ENCODE results near the gene RTP2. TPM values are rescaled to one million over a fixed set of nuclear protein-coding genes. Genes with fewer than 3 reads are reported as not detected.

RTP2 gene
- total RNA-seq, 1 experiment from 2014 or later = not detected

- CTCF ChIA-PET = interaction anchor here (1.9 kb wide), 1 partner anchor 1219 kb away, joined by 6 read pairs; no protein-coding TSS in a partner anchor
- Histone ChIP-seq H3K4me1 (ENCODE audit: control insufficient read depth in 1 of 2, insufficient read depth in 2 of 2, low read length in 2 of 2) (peaks cover 14 to 37% of the 10 kb centered on the region in 2 experiments), H3K27ac (ENCODE audit: low read depth, low read length) (no peak overlapping the region), H3K4me3 (replicated peaks in 1 of 2; ENCODE audit: low read depth in 1 of 2, low read length in 2 of 2) (no peak overlapping the region), H3K4me2 (ENCODE audit: low read length) (no peak overlapping the region), H3K9me2 (ENCODE audit: insufficient read depth) (no peaks in the 10 kb centered on the region), H4K20me1 (ENCODE audit: insufficient read depth) (no peaks in the 10 kb centered on the region), H3K27me3 (ENCODE audit: insufficient read depth, low read length) (no peaks in the 10 kb centered on the region), H2AFZ (ENCODE audit: low read depth, low read length, poor library complexity, severe bottlenecking) (no peak overlapping the region), H3K79me2 (ENCODE audit: insufficient read depth, low read length) (no peaks in the 10 kb centered on the region), H3K9ac (ENCODE audit: low read length) (no peak overlapping the region), H3K36me3 (ENCODE audit: control insufficient read depth in 1 of 2, insufficient read depth in 2 of 2, low read length in 2 of 2) (peaks cover 0 to 11% of the 10 kb centered on the region in 2 experiments; a peak in 2 of 4 replicates), H3K9me3 (ENCODE audit: control insufficient read depth in 1 of 2, insufficient read depth in 1 of 2, low read depth in 1 of 2, low read length in 2 of 2) (no peaks in the 10 kb centered on the region)
- BruUV-seq (replicated peaks) = no TSS peak
- TF ChIP-seq ATF3 (IDR thresholded peaks at IDR 0.05) (no peak), SIN3A (IDR thresholded peaks at IDR 0.05; ENCODE audit: low read depth) (no peak), RAD21 (IDR thresholded peaks at IDR 0.05; ENCODE audit: low read depth) (no peak), JUND (IDR thresholded peaks at IDR 0.05) (no peak), EZH2phosphoT487 (IDR thresholded peaks at IDR 0.05; ENCODE audit: borderline replicate concordance) (no peak), EZH2 (IDR thresholded peaks at IDR 0.05) (no peak)
- RAD21 ChIA-PET (ENCODE audit: low non-redundant PET in 1 of 2, low total read pairs in 2 of 2, uncharacterized antibody in 2 of 2, unreplicated experiment in 2 of 2) = no interaction called here
- intact Hi-C loops (cut with micrococcal nuclease) = no loop called here
- ATAC-seq = no peak
- no peak for DNase-seq (ENCODE audit: low read depth, low spot score)
- POLR2A ChIA-PET = no interaction called here
These were observed 33.0 kb upstream of the RTP2 start for GRCh38 chr3:187735383-187735782.

GRCh38 chr3:187734841-187735240 is 32.5 kb upstream of the RTP2 start:
- Histone ChIP-seq H2AFZ (ENCODE audit: low read depth, low read length, poor library complexity, severe bottlenecking) (no peak overlapping the region), H3K4me2 (ENCODE audit: low read length) (no peak overlapping the region), H4K20me1 (ENCODE audit: insufficient read depth) (no peaks in the 10 kb centered on the region), H3K4me1 (ENCODE audit: control insufficient read depth in 1 of 2, insufficient read depth in 2 of 2, low read length in 2 of 2) (peaks cover 11 to 32% of the 10 kb centered on the region in 2 experiments; a peak in 3 of 4 replicates), H3K27ac (ENCODE audit: low read depth, low read length) (no peak overlapping the region), H3K9me2 (ENCODE audit: insufficient read depth) (no peaks in the 10 kb centered on the region), H3K9ac (ENCODE audit: low read length) (no peak overlapping the region), H3K9me3 (ENCODE audit: control insufficient read depth in 1 of 2, insufficient read depth in 1 of 2, low read depth in 1 of 2, low read length in 2 of 2) (no peaks in the 10 kb centered on the region), H3K27me3 (ENCODE audit: insufficient read depth, low read length) (no peaks in the 10 kb centered on the region), H3K4me3 (replicated peaks in 1 of 2; ENCODE audit: low read depth in 1 of 2, low read length in 2 of 2) (no peak overlapping the region), H3K36me3 (ENCODE audit: control insufficient read depth in 1 of 2, insufficient read depth in 2 of 2, low read length in 2 of 2) (peaks cover 0 to 14% of the 10 kb centered on the region in 2 experiments; a peak in 2 of 4 replicates), H3K79me2 (ENCODE audit: insufficient read depth, low read length) (no peaks in the 10 kb centered on the region)
- CTCF ChIA-PET = interaction anchor here (1.9 kb wide), 1 partner anchor 1220 kb away, joined by 6 read pairs; no protein-coding TSS in a partner anchor
- ATAC-seq (no peak), DNase-seq (ENCODE audit: low read depth, low spot score) (no peak)
- RAD21 ChIA-PET (ENCODE audit: low non-redundant PET in 1 of 2, low total read pairs in 2 of 2, uncharacterized antibody in 2 of 2, unreplicated experiment in 2 of 2) = no interaction called here
- intact Hi-C loops (cut with micrococcal nuclease) = no loop called here
- POLR2A ChIA-PET = no interaction called here
- no TSS peak for BruUV-seq (replicated peaks)
- TF ChIP-seq EZH2phosphoT487 (IDR thresholded peaks at IDR 0.05; ENCODE audit: borderline replicate concordance) (no peak), CEBPB (IDR thresholded peaks at IDR 0.05; ENCODE audit: low read depth) (no peak), YY1 (IDR thresholded peaks at IDR 0.05; ENCODE audit: extremely low read depth, insufficient replicate concordance, low read depth, low read length) (no peak), CBX3 (IDR thresholded peaks at IDR 0.05; ENCODE audit: low read depth) (no peak), ZFX (IDR thresholded peaks at IDR 0.05) (no peak), ATF3 (IDR thresholded peaks at IDR 0.05) (no peak), CTCF (IDR thresholded peaks at IDR 0.05 in 2 of 3, conservative IDR thresholded peaks at IDR 0.05 in 1 of 3; ENCODE audit: borderline replicate concordance in 1 of 3, insufficient read depth in 1 of 3, low read depth in 2 of 3, low read length in 2 of 3) (no peak), REST (IDR thresholded peaks at IDR 0.05; ENCODE audit: low read depth) (no peak), JUND (IDR thresholded peaks at IDR 0.05) (no peak), FOSL1 (IDR thresholded peaks at IDR 0.05; ENCODE audit: low read depth) (no peak), SP1 (IDR thresholded peaks at IDR 0.05; ENCODE audit: low read depth) (no peak), SRF (IDR thresholded peaks at IDR 0.05; ENCODE audit: low read depth) (no peak), POLR2A (IDR thresholded peaks at IDR 0.05; ENCODE audit: borderline replicate concordance, extremely low read depth, insufficient read depth, insufficient read length) (no peak), SIN3A (IDR thresholded peaks at IDR 0.05; ENCODE audit: low read depth) (no peak)
